SW 1271 (cell line): ENCODE data around the gene SGK2.
"Not testable (repeated sequence)": the region's sequence is repeated elsewhere in the genome, so short reads cannot be mapped to it uniquely, and the experiment has no call there.

Source experiments
- DNase-seq, 2 experiments: peaks; one replicate each; lab custom pipeline; 2025; lab: John Stamatoyannopoulos, UW

Gene SGK2

DNA sequence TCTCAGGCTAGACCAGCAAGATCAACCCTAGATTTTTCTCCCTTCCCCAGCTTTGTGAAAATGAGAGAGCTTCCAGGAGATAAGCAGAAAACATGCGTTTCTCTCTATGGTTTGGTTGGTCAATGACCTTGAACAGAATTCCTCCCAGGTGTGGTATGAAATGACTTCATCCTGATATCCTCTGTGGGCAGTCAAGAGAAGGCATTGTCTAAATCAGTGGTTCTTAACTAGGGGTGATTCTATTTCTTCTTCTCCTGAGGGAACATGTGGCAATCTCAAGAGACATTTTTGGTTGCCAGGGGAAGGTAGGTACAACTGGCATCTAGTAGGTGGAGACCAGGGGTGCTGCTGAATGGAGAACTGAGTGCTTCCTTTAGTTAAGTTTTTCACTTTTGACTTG is 44.3 kb downstream of the SGK2 start:
- no peak for DNase-seq

- DNase-seq: no peak
Observed at GRCh38 chr20:43605715-43606114, 46.9 kb downstream of the SGK2 start.

DNA sequence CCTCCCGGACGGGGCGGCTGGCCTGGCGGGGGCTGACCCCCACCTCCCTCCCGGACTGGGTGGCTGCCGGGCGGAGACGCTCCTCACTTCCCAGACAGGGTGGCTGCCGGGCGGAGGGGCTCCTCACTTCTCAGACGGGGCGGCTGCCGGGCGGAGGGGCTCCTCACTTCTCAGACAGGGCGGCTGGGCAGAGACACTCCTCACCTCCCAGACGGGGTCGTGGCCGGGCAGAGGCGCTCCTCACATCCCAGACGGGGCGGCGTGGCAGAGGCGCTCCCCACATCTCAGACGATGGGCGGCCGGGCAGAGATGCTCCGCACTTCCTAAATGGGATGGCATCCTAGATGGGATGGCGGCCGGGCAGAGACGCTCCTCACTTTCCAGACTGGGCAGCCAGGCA is 48.5 kb downstream of the SGK2 start:
- not testable (repeated sequence) for DNase-seq

DNA sequence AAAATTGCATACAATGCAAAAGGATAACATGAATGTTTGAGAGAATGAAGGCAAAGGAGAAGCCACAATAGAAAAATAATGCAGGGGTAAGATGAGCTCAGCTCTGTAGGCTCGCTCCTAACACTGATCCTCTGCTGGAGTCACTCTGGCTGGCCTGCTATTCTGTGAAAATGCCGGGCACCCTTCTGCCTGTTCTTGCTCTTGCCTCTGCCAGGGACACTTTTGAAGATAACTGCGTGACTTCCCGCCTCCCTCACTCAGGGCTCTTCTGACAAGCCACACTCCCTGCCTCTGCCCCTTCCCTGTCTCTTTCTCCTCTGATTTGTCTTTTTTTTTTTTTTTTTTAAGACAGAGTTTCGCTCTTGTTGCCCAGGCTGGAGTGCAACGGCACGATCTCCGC is 72.8 kb downstream of the SGK2 start:
- no peak for DNase-seq
